ENCODE data around the gene YWHAQ. TPM values are rescaled to one million over a fixed set of nuclear protein-coding genes. Genes with fewer than 3 reads are reported as not detected.

The YWHAQ gene
- total RNA-seq: 172 TPM

- Histone ChIP-seq H3K4me3 (peak within 1 kb of the TSS; percentile 79 to 95), H3K36me3 (peaks cover 0 to 8% of the 10 kb centered on the region in 2 donors), H3K27me3 (no peaks in the 10 kb centered on the region), H3K9me3 (no peaks in the 10 kb centered on the region), H3K4me1 (peaks cover 5 to 33% of the 10 kb centered on the region in 2 donors), H3K27ac (peak within 1 kb of the TSS; percentile 96 to 97)
- intact Hi-C loops (cut with DNase I): loop anchor here (1.0 to 10.0 kb wide), 9 partner anchors 23 to 818 kb away; partner anchors contain the start of genes ADAM17, CPSF3, IAH1 and ITGB1BP1
- no peak for TF ChIP-seq CTCF (IDR thresholded peaks at IDR 0.05)
- peak; percentile 97 to 100 for DNase-seq (ENCODE audit: low spot score in 2 of 2)
Measured at GRCh38 chr2:9630736-9631552, at the start of gene YWHAQ. Gene YWHAQ (minus strand): TSS chr2:9630997. CDS start chr2:9630452, 545 bp downstream.

GRCh38 chr2:9680082-9680481, 49.3 kb upstream of the YWHAQ start:
- H3K27ac ChIP-seq: no peak overlapping the region
- H3K27me3 ChIP-seq: no peaks in the 10 kb centered on the region
- DNase-seq (ENCODE audit: low spot score in 2 of 2): no peak
- no peaks in the 10 kb centered on the region for H3K9me3 ChIP-seq
- H3K4me3 ChIP-seq: no peak overlapping the region
- TF ChIP-seq CTCF (IDR thresholded peaks at IDR 0.05): no peak
- intact Hi-C loops (cut with DNase I): no loop called here
- no peaks in the 10 kb centered on the region for H3K36me3 ChIP-seq
- no peaks in the 10 kb centered on the region for H3K4me1 ChIP-seq

GRCh38 chr2:9679218-9679617, 48.4 kb upstream of the YWHAQ start:
- Histone ChIP-seq H3K4me3 (no peak overlapping the region), H3K36me3 (no peaks in the 10 kb centered on the region), H3K4me1 (no peaks in the 10 kb centered on the region), H3K27me3 (no peaks in the 10 kb centered on the region), H3K27ac (no peak overlapping the region), H3K9me3 (no peaks in the 10 kb centered on the region)
- intact Hi-C loops (cut with DNase I): no loop called here
- no peak for DNase-seq (ENCODE audit: low spot score in 2 of 2)
- no peak for TF ChIP-seq CTCF (IDR thresholded peaks at IDR 0.05)

- no peaks in the 10 kb centered on the region for H3K9me3 ChIP-seq
- intact Hi-C loops (cut with DNase I): no loop called here
- TF ChIP-seq CTCF (IDR thresholded peaks at IDR 0.05): no peak
- no peaks in the 10 kb centered on the region for H3K4me1 ChIP-seq
- no peak overlapping the region for H3K27ac ChIP-seq
- no peak for DNase-seq (ENCODE audit: low spot score in 2 of 2)
- H3K36me3 ChIP-seq: no peaks in the 10 kb centered on the region
- H3K27me3 ChIP-seq: no peaks in the 10 kb centered on the region
- H3K4me3 ChIP-seq: no peak overlapping the region
Measured at GRCh38 chr2:9678544-9678943, 47.7 kb upstream of the YWHAQ start.

- Histone ChIP-seq H3K9me3 (no peaks in the 10 kb centered on the region), H3K4me1 (no peaks in the 10 kb centered on the region), H3K27ac (no peak overlapping the region), H3K4me3 (no peak overlapping the region), H3K27me3 (no peaks in the 10 kb centered on the region), H3K36me3 (no peaks in the 10 kb centered on the region)
- intact Hi-C loops (cut with DNase I): no loop called here
- DNase-seq (ENCODE audit: low spot score in 2 of 2): no peak
- TF ChIP-seq CTCF (IDR thresholded peaks at IDR 0.05): no peak
Measured at GRCh38 chr2:9675415-9676351, 44.9 kb upstream of the YWHAQ start.

All from ascending aorta (tissue), 2 donors.